ENCODE results near the gene MIPEP.

Gene MIPEP

GRCh38 chr13:23695711-23696464 lies 193.3 kb downstream of the MIPEP start:
- ChIA-PET CTCF (no interaction called here), POLR2A (no interaction called here)
- Histone ChIP-seq H3K9me3 (ENCODE audit: control insufficient read depth, insufficient read depth, low read depth, low read length) (no peaks in the 10 kb centered on the region), H3K4me3 (ENCODE audit: low read depth, low read length) (no peak overlapping the region), H3K27ac (ENCODE audit: extremely low read depth, low read depth, low read length) (no peak overlapping the region), H3K36me3 (ENCODE audit: control insufficient read depth in 2 of 2, insufficient read depth in 1 of 2, low read length in 2 of 2) (no peaks in the 10 kb centered on the region), H3K4me1 (ENCODE audit: control insufficient read depth, insufficient read depth, low read length) (no peaks in the 10 kb centered on the region)
- TF ChIP-seq ZSCAN16 (tag by site-specific recombination; IDR thresholded peaks at IDR 0.05) (no peak), OSR2 (tag by site-specific recombination; IDR thresholded peaks at IDR 0.05) (no peak), ZNF777 (tag by site-specific recombination; IDR thresholded peaks at IDR 0.05; ENCODE audit: borderline replicate concordance) (no peak), ZNF830 (tag by site-specific recombination; IDR thresholded peaks at IDR 0.05; ENCODE audit: low read depth) (no peak), ZIC2 (tag by site-specific recombination; IDR thresholded peaks at IDR 0.05) (no peak), ZSCAN5A (tag by site-specific recombination; IDR thresholded peaks at IDR 0.05) (no peak), ZBTB1 (tag by site-specific recombination; IDR thresholded peaks at IDR 0.05) (no peak), ZNF707 (tag by site-specific recombination; IDR thresholded peaks at IDR 0.05) (no peak)
- TF ChIP-seq, protein P1, sequence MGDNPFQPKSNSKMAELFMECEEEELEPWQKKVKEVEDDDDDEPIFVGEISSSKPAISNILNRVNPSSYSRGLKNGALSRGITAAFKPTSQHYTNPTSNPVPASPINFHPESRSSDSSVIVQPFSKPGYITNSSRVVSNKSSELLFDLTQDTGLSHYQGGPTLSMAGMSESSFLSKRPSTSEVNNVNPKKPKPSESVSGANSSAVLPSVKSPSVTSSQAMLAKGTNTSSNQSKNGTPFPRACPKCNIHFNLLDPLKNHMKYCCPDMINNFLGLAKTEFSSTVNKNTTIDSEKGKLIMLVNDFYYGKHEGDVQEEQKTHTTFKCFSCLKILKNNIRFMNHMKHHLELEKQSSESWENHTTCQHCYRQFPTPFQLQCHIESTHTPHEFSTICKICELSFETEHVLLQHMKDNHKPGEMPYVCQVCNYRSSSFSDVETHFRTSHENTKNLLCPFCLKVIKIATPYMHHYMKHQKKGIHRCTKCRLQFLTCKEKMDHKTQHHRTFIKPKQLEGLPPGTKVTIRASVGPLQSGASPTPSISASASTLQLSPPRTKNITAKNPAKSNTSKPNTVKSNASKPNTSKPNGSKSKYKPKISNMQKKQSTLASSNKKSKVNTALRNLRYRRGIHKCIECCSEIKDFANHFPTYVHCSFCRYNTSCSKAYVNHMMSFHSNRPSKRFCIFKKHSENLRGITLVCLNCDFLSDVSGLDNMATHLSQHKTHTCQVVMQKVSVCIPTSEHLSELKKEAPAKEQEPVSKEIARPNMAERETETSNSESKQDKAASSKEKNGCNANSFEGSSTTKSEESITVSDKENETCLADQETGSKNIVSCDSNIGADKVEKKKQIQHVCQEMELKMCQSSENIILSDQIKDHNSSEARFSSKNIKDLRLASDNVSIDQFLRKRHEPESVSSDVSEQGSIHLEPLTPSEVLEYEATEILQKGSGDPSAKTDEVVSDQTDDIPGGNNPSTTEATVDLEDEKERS (tag by site-specific recombination; IDR thresholded peaks at IDR 0.05), result no peak

DNA sequence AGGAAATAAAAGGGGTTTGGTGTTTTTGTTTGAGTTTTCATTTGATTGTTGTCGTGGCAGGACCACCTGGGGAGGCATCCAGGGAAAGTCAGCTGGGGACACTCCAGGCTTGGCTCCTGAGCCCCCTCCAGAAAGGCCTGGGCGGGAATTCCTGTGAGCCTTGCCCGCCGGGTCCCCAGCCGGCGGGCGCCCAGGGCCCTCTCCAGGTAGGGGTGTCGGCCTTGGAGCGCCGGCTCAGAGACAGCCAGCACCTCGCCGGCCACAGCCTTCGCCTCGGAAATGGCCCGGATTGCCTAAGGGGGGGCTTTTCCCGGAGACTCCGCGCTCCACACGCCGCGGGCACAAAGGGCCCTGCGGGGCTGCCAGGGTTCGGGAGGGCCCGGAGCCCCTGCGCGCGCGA lies 194.0 kb downstream of the MIPEP start:
- ChIA-PET CTCF (no interaction called here), POLR2A (no interaction called here)
- Histone ChIP-seq H3K27ac (ENCODE audit: extremely low read depth, low read depth, low read length) (no peak overlapping the region), H3K36me3 (ENCODE audit: control insufficient read depth in 2 of 2, insufficient read depth in 1 of 2, low read length in 2 of 2) (no peaks in the 10 kb centered on the region), H3K4me3 (ENCODE audit: low read depth, low read length) (no peak overlapping the region), H3K9me3 (ENCODE audit: control insufficient read depth, insufficient read depth, low read depth, low read length) (no peaks in the 10 kb centered on the region), H3K4me1 (ENCODE audit: control insufficient read depth, insufficient read depth, low read length) (no peaks in the 10 kb centered on the region)
- no peak for TF ChIP-seq ZNF596 (tag by site-specific recombination; IDR thresholded peaks at IDR 0.05)
- TF ChIP-seq ZEB2 (tag by site-specific recombination; IDR thresholded peaks at IDR 0.05), result no peak
- TF ChIP-seq ZNF146 (tag by site-specific recombination; IDR thresholded peaks at IDR 0.05), result no peak
- TF ChIP-seq ZNF112 (tag by site-specific recombination; IDR thresholded peaks at IDR 0.05), result no peak
- TF ChIP-seq ZNF24 (tag by site-specific recombination; IDR thresholded peaks at IDR 0.05), result no peak
- TF ChIP-seq, protein P2, sequence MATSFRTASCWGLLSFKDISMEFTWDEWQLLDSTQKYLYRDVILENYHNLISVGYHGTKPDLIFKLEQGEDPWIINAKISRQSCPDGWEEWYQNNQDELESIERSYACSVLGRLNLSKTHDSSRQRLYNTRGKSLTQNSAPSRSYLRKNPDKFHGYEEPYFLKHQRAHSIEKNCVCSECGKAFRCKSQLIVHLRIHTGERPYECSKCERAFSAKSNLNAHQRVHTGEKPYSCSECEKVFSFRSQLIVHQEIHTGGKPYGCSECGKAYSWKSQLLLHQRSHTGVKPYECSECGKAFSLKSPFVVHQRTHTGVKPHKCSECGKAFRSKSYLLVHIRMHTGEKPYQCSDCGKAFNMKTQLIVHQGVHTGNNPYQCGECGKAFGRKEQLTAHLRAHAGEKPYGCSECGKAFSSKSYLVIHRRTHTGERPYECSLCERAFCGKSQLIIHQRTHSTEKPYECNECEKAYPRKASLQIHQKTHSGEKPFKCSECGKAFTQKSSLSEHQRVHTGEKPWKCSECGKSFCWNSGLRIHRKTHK (tag by site-specific recombination; IDR thresholded peaks at IDR 0.05), result no peak
- TF ChIP-seq ZNF704 (tag by site-specific recombination; IDR thresholded peaks at IDR 0.05), result no peak
- TF ChIP-seq ZNF521 (tag by site-specific recombination; IDR thresholded peaks at IDR 0.05), result no peak
- TF ChIP-seq KLF9 (tag by site-specific recombination; IDR thresholded peaks at IDR 0.05; ENCODE audit: low read depth), result no peak
- TF ChIP-seq ZIC2 (tag by site-specific recombination; IDR thresholded peaks at IDR 0.05), result no peak
- TF ChIP-seq ZNF362 (tag by site-specific recombination; IDR thresholded peaks at IDR 0.05), result no peak
- TF ChIP-seq ZNF600 (tag by site-specific recombination; IDR thresholded peaks at IDR 0.05), result no peak
- TF ChIP-seq GLI2 (tag by site-specific recombination; IDR thresholded peaks at IDR 0.05; ENCODE audit: borderline replicate concordance, low read depth), result no peak

Measured in HEK293 (cell line).